SK-N-SH (cell line): Measurements from ENCODE around the gene ARHGEF26. TPM values are rescaled to one million over a fixed set of nuclear protein-coding genes. Genes with fewer than 3 reads are reported as not detected.

ENCODE experiments used
- CTCF ChIA-PET: fragments of 300-600, 350-600 bp; formaldehyde crosslinking; extraction: SDS; loops from one replicate; lab custom pipeline; 2021; lab: Yijun Ruan, JAX
- POLR2A ChIA-PET: fragments of 350-600 bp; sonication (Branson Sonifier 250); formaldehyde crosslinking; extraction: SDS; loops from one replicate; lab custom pipeline; 2020; ENCODE audit warnings: antibody characterized with exemption, inconsistent platforms; lab: Yijun Ruan, JAX
- DNase-seq: peaks from one replicate; pipeline ENCODE4 v3.0.0; 2012
- H2AFZ ChIP-seq: fragments of 200-600 bp; sonication (generic); 2 replicates; pipeline ENCODE4 v1.8.1; 2016; ENCODE audit warnings: antibody characterized with exemption, mild to moderate bottlenecking, low read depth
- H3F3A ChIP-seq: fragments of 200-600 bp; sonication (generic); replicated peaks from 2 replicates; pipeline ENCODE3; 2016; ENCODE audit warnings: antibody characterized with exemption, mild to moderate bottlenecking; ENCODE audit not compliant: insufficient read depth
- H3K27ac ChIP-seq, 2 experiments: fragments of 200-500 bp in 1 of 2; fragments of 200-600 bp in 1 of 2; sonication (Bioruptor generic) in 1 of 2; sonication (generic), shearing (Covaris generic) in 1 of 2; 2 replicates each; pipeline versions ENCODE4 v1.5.1 to v1.6.1; 2014 to 2016; ENCODE audit warnings: low read depth in 2 of 2, inconsistent platforms in 1 of 2, low read length in 1 of 2, mild to moderate bottlenecking in 1 of 2, mixed read lengths in 1 of 2
- H3K27me3 ChIP-seq: fragments of 200-600 bp; sonication (generic), shearing (Covaris generic); 2 replicates; pipeline ENCODE4 v1.6.1; 2016; ENCODE audit warnings: mixed run types; ENCODE audit not compliant: insufficient read depth
- H3K36me3 ChIP-seq, 2 experiments: fragments of 200-500 bp in 1 of 2; fragments of 200-600 bp in 1 of 2; sonication (Bioruptor generic) in 1 of 2; sonication (generic) in 1 of 2; replicated peaks in 1 of 2; 2 replicates each; pipeline versions ENCODE3 to v1.5.1; 2014 to 2016; ENCODE audit warnings: low read length in 1 of 2, mild to moderate bottlenecking in 1 of 2; ENCODE audit not compliant: insufficient read depth in 2 of 2, control insufficient read depth in 1 of 2
- H3K4me1 ChIP-seq, 2 experiments: fragments of 200-500 bp in 1 of 2; fragments of 200-600 bp in 1 of 2; sonication (Bioruptor generic) in 1 of 2; sonication (generic), shearing (Covaris generic) in 1 of 2; 2 replicates each; pipeline versions ENCODE4 v1.5.1 to v1.6.1; 2014 to 2016; ENCODE audit warnings: low read depth in 1 of 2, low read length in 1 of 2, mixed run types in 1 of 2; ENCODE audit not compliant: insufficient read depth in 2 of 2, control insufficient read depth in 1 of 2
- H3K4me2 ChIP-seq: fragments of 200-600 bp; sonication (generic), shearing (Covaris generic); 2 replicates; pipeline ENCODE4 v1.6.1; 2017; ENCODE audit warnings: mixed run types
- H3K4me3 ChIP-seq, 2 experiments: fragments of 200-500 bp in 1 of 2; fragments of 200-600 bp in 1 of 2; sonication (Bioruptor generic) in 1 of 2; sonication (generic), shearing (Covaris generic) in 1 of 2; 2 replicates each; pipeline versions ENCODE4 v1.5.1 to v1.8.1; 2014 to 2016; ENCODE audit warnings: low read depth in 2 of 2, inconsistent platforms in 1 of 2, low read length in 1 of 2, mild to moderate bottlenecking in 1 of 2, mixed read lengths in 1 of 2, moderate library complexity in 1 of 2
- H3K79me2 ChIP-seq: fragments of 200-600 bp; sonication (generic); 2 replicates; pipeline ENCODE4 v1.8.1; 2017; ENCODE audit warnings: mild to moderate bottlenecking; ENCODE audit not compliant: insufficient read depth
- H3K9ac ChIP-seq: fragments of 200-600 bp; sonication (generic); 2 replicates; pipeline ENCODE4 v1.6.1; 2017; ENCODE audit warnings: mixed run types
- H3K9me2 ChIP-seq: fragments of 200-600 bp; sonication (generic); 2 replicates; pipeline ENCODE4 v1.6.1; 2017; ENCODE audit warnings: mixed run types
- H3K9me3 ChIP-seq: fragments of 200-600 bp; sonication (generic); 2 replicates; pipeline ENCODE4 v1.6.1; 2017; ENCODE audit warnings: mixed run types, mild to moderate bottlenecking, moderate library complexity
- H4K20me1 ChIP-seq: fragments of 200-600 bp; sonication (generic); 2 replicates; pipeline ENCODE4 v1.6.1; 2017; ENCODE audit warnings: mild to moderate bottlenecking, mixed run types; ENCODE audit not compliant: insufficient read depth
- CTCF ChIP-seq: fragments of 200-600 bp; sonication (generic); IDR thresholded peaks from 2 replicates; pipeline ENCODE4 v1.6.1; 2017; ENCODE audit warnings: antibody characterized with exemption, mild to moderate bottlenecking, moderate library complexity
- ELF1 ChIP-seq: IDR thresholded peaks from 2 replicates; pipeline ENCODE4 v1.4.0; 2012
- EP300 ChIP-seq, 2 experiments: IDR thresholded peaks; 2 replicates each; pipeline versions ENCODE4 v1.4.0 to v1.6.1; 2012; ENCODE audit warnings: borderline replicate concordance in 1 of 2, low read depth in 1 of 2, low read length in 1 of 2
- EZH2phosphoT487 ChIP-seq: fragments of 200-600 bp; sonication (generic); IDR thresholded peaks from 2 replicates; pipeline ENCODE4 v1.6.1; 2017; ENCODE audit warnings: low read depth, mixed run types, mild to moderate bottlenecking, antibody characterized with exemption, moderate library complexity, borderline replicate concordance
- FOXJ3 ChIP-seq: sonication (generic); formaldehyde crosslinking; IDR thresholded peaks from 2 replicates; pipeline ENCODE4 v1.5.1; 2020; ENCODE audit warnings: mild to moderate bottlenecking, missing genetic modification reagents
- FOXM1 ChIP-seq: IDR thresholded peaks from 2 replicates; pipeline ENCODE4 v1.4.0; 2012; ENCODE audit warnings: low read depth, mild to moderate bottlenecking
- JUND ChIP-seq: IDR thresholded peaks from 2 replicates; pipeline ENCODE4 v1.4.0; 2012
- MAX ChIP-seq: IDR thresholded peaks from 2 replicates; pipeline ENCODE4 v1.4.0; 2012; ENCODE audit warnings: low read depth
- MXI1 ChIP-seq: IDR thresholded peaks from 2 replicates; pipeline ENCODE4 v1.6.1; 2012; ENCODE audit warnings: mild to moderate bottlenecking, low read depth, low read length, improper control_type of control experiment
- NFIC ChIP-seq: IDR thresholded peaks from 2 replicates; pipeline ENCODE4 v1.4.0; 2012; ENCODE audit warnings: borderline replicate concordance
- NRF1 ChIP-seq: IDR thresholded peaks from 2 replicates; pipeline ENCODE4 v1.6.1; 2012; ENCODE audit warnings: low read depth, mild to moderate bottlenecking, low read length
- POLR2AphosphoS5 ChIP-seq: IDR thresholded peaks from 2 replicates; pipeline ENCODE4 v1.6.1; 2012; ENCODE audit warnings: low read depth, low read length
- RFX5 ChIP-seq: IDR thresholded peaks from 2 replicates; pipeline ENCODE4 v1.6.1; 2012; ENCODE audit warnings: mild to moderate bottlenecking, improper control_type of control experiment, low read length
- SMC3 ChIP-seq: IDR thresholded peaks from 2 replicates; pipeline ENCODE4 v1.6.1; 2012; ENCODE audit warnings: low read depth, low read length, improper control_type of control experiment
- TCF12 ChIP-seq: IDR thresholded peaks from 2 replicates; pipeline ENCODE4 v1.4.0; 2012
- TEAD4 ChIP-seq: IDR thresholded peaks from 2 replicates; pipeline ENCODE4 v1.4.0; 2012; ENCODE audit warnings: mild to moderate bottlenecking, borderline replicate concordance; ENCODE audit not compliant: insufficient read depth
- YY1 ChIP-seq: IDR thresholded peaks from 2 replicates; pipeline ENCODE4 v1.4.0; 2012; ENCODE audit warnings: low read depth, mild to moderate bottlenecking
- ZBTB33 ChIP-seq: IDR thresholded peaks from 2 replicates; pipeline ENCODE4 v1.4.0; 2012; ENCODE audit warnings: low read depth, borderline replicate concordance
- WGBS: methylation state at CpG from one replicate; pipeline ENCODE4 v1.1.6; 2017; ENCODE audit warnings: low lambda C conversion rate; 5-methylcytosine and 5-hydroxymethylcytosine counted together
- polyA plus RNA-seq, 3 experiments: library from polyadenylated mRNA; depleted of rRNA; stranded (reverse); fragments of >200 nt; gene quantifications; 2 replicates each; pipeline ENCODE4 v1.2.3, GENCODE V29; 2012

ARHGEF26 gene
- polyA plus RNA-seq, 1 of the 3 experiments (the other 2 are of a cell fraction), result 1.2 TPM

DNA sequence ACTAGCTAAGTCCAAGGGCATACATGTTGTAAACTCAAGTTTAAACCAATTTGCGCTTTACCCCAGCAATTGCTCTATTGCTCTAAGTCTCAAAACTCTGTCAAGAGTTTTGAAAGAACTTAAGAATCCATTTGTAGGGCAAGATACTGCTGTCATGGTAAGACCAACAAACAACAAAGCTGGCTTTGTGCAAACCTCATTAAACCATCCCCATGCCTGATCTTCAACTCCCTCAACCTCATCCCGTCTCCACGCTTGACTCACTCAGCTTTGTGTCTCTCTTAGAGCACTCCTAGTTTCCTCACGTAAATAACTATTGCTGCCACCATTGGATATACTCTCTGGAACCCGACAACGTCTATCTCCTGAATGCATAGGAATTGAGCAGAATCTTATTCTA is 20.6 kb upstream of the ARHGEF26 start:
- Histone ChIP-seq H3K9ac (no peak overlapping the region), H3K9me2 (no peaks in the 10 kb centered on the region), H3K4me2 (no peak overlapping the region), H3K27me3 (no peaks in the 10 kb centered on the region), H3K27ac (no peak overlapping the region), H3F3A (no peaks in the 10 kb centered on the region), H3K79me2 (no peaks in the 10 kb centered on the region), H3K36me3 (no peaks in the 10 kb centered on the region), H4K20me1 (no peaks in the 10 kb centered on the region), H2AFZ (no peak overlapping the region), H3K9me3 (no peaks in the 10 kb centered on the region), H3K4me3 (no peak overlapping the region), H3K4me1 (peaks cover 0 to 4% of the 10 kb centered on the region in 2 experiments; a peak in 1 of 4 replicates)
- DNase-seq, result no peak
- ChIA-PET CTCF (interaction anchor here (0.7 kb wide), 1 partner anchor 153 kb away, joined by 3 read pairs; no protein-coding TSS in a partner anchor), POLR2A (no interaction called here)
- TF ChIP-seq SMC3 (no peak), FOXM1 (no peak), MAX (no peak), EZH2phosphoT487 (no peak), NFIC (no peak), MXI1 (no peak), POLR2AphosphoS5 (no peak), YY1 (no peak), CTCF (no peak), TEAD4 (no peak)
- 82% methylated on average over 6 of the region's 6 CpGs for WGBS

GRCh38 chr3:154101250-154101649 is 19.9 kb upstream of the ARHGEF26 start:
- Histone ChIP-seq H3K9ac (no peak overlapping the region), H2AFZ (no peak overlapping the region), H4K20me1 (no peaks in the 10 kb centered on the region), H3K79me2 (no peaks in the 10 kb centered on the region), H3K4me2 (no peak overlapping the region), H3K9me2 (no peaks in the 10 kb centered on the region), H3K4me3 (no peak overlapping the region), H3K36me3 (no peaks in the 10 kb centered on the region), H3K4me1 (peaks cover 0 to 6% of the 10 kb centered on the region in 2 experiments; a peak in 1 of 4 replicates), H3K9me3 (no peaks in the 10 kb centered on the region), H3K27ac (no peak overlapping the region), H3F3A (no peaks in the 10 kb centered on the region), H3K27me3 (no peaks in the 10 kb centered on the region)
- ChIA-PET CTCF (no interaction called here), POLR2A (no interaction called here)
- TF ChIP-seq EP300 (IDR thresholded peaks at IDR 0.05; ENCODE audit: borderline replicate concordance in 1 of 2, low read depth in 1 of 2, low read length in 1 of 2) (no peak), TCF12 (no peak), JUND (no peak), FOXJ3 (CRISPR knock-in tag) (no peak), RFX5 (no peak), TEAD4 (no peak), FOXM1 (no peak), ZBTB33 (no peak), MXI1 (no peak), ELF1 (no peak), SMC3 (no peak), POLR2AphosphoS5 (no peak), NRF1 (no peak)
- DNase-seq, result no peak
- WGBS, result 69% methylated on average over 2 of the region's 2 CpGs
